ENCODE results near the gene RNF112. TPM values are rescaled to one million over a fixed set of nuclear protein-coding genes. Genes with fewer than 3 reads are reported as not detected.
"Not testable (repeated sequence)": the region's sequence is repeated elsewhere in the genome, so short reads cannot be mapped to it uniquely, and the experiment has no call there.

The RNF112 gene
- total RNA-seq, 4 donors from 2014 or later = 0.44 to 2.5 (median 1.8) TPM

GRCh38 chr17:19461116-19461515 is 50.1 kb downstream of the RNF112 start:
- H3K36me3 ChIP-seq = no peaks in the 10 kb centered on the region
- no peaks in the 10 kb centered on the region for H3K9me3 ChIP-seq
- TF ChIP-seq EP300 (IDR thresholded peaks at IDR 0.05) (no peak), POLR2A (IDR thresholded peaks at IDR 0.05) (no peak), CTCF (IDR thresholded peaks at IDR 0.05) (no peak)
- H3K27me3 ChIP-seq = no peaks in the 10 kb centered on the region
- DNase-seq (ENCODE audit: low spot score in 2 of 2) = no peak
- H3K27ac ChIP-seq = peak overlapping the region in 3 of 4 donors; percentile 31 to 93 (median 73)
- H3K4me1 ChIP-seq = peaks cover 0 to 61% (median 46%) of the 10 kb centered on the region in 4 donors
- H3K4me3 ChIP-seq = no peak overlapping the region

- 91 to 93% methylated on average over 4 of the region's 4 CpGs for WGBS, 2 donors
- no peak for DNase-seq (ENCODE audit: low spot score in 2 of 2)
- TF ChIP-seq EP300 (IDR thresholded peaks at IDR 0.05) = no peak
- TF ChIP-seq POLR2A (IDR thresholded peaks at IDR 0.05) = no peak
- no peak for TF ChIP-seq CTCF (IDR thresholded peaks at IDR 0.05)
Observed at GRCh38 chr17:19461681-19462080, 50.6 kb downstream of the RNF112 start.

GRCh38 chr17:19462456-19463035 is 51.5 kb downstream of the RNF112 start:
- not testable (repeated sequence) for DNase-seq (ENCODE audit: low spot score in 2 of 2)

More at GRCh38 chr17:19461681-19462080, 50.6 kb downstream of the RNF112 start:
- Histone ChIP-seq H3K27ac (peak overlapping the region in 3 of 4 donors; percentile 31 to 93 (median 73)), H3K4me1 (peaks cover 0 to 61% (median 45%) of the 10 kb centered on the region in 4 donors), H3K4me3 (no peak overlapping the region), H3K36me3 (no peaks in the 10 kb centered on the region), H3K27me3 (no peaks in the 10 kb centered on the region), H3K9me3 (no peaks in the 10 kb centered on the region)

GRCh38 chr17:19464031-19465026 is 53.3 kb downstream of the RNF112 start:
- TF ChIP-seq POLR2A (IDR thresholded peaks at IDR 0.05) (peak; percentile 3 to 10), CTCF (IDR thresholded peaks at IDR 0.05) (no peak), EP300 (IDR thresholded peaks at IDR 0.05) (peak; percentile 32 to 84)
- Histone ChIP-seq H3K27me3 (no peaks in the 10 kb centered on the region), H3K27ac (peak overlapping the region; percentile 50 to 93 (median 80)), H3K36me3 (no peaks in the 10 kb centered on the region), H3K9me3 (no peaks in the 10 kb centered on the region), H3K4me1 (peaks cover 0 to 61% (median 43%) of the 10 kb centered on the region in 4 donors), H3K4me3 (peak overlapping the region in 1 of 4 donors; percentile 27)
- WGBS, 2 donors = 30 to 34% methylated on average over 14 of the region's 14 CpGs
- DNase-seq (ENCODE audit: low spot score in 2 of 2) = peak in 1 of 2 donors; percentile 53

More at GRCh38 chr17:19462456-19463035, 51.5 kb downstream of the RNF112 start:
- Histone ChIP-seq H3K27ac (peak overlapping the region; percentile 50 to 93 (median 80)), H3K4me1 (peaks cover 0 to 61% (median 43%) of the 10 kb centered on the region in 4 donors)
- not testable (repeated sequence) for H3K4me3 ChIP-seq, H3K36me3 ChIP-seq, H3K27me3 ChIP-seq, H3K9me3 ChIP-seq
- 83% methylated on average over 7 of the region's 7 CpGs for WGBS, 2 donors

Small RNAs within 50 kb of the gene (small RNA-seq; reads per million reads assigned to genes)
- gene RF00537 = not detected

Other genes with a start within 250 kb of the RNF112 start
- gene EPN2, start 173.9 kb upstream of the RNF112 start, total RNA-seq = 100 to 1,000 TPM in 3 of 4 donors, 10 to 100 TPM in 1; 92.7 to 141 (median 119) TPM
- gene B9D1, start 48.5 kb upstream of the RNF112 start, total RNA-seq = 10 to 100 TPM; 21.6 to 65.4 (median 43.4) TPM
- 10 to 100 TPM; 29.5 to 62.4 (median 39.3) TPM for gene MAPK7, start 32.7 kb upstream of the RNF112 start, total RNA-seq
- 100 to 1,000 TPM in 1 of 4 donors, 10 to 100 TPM in 3; 30.6 to 131 (median 53.4) TPM for gene MFAP4, start 24.0 kb upstream of the RNF112 start, total RNA-seq
- 10 to 100 TPM; 11.1 to 31.4 (median 19.5) TPM for gene SLC47A1, start 122.6 kb downstream of the RNF112 start, total RNA-seq
- 100 to 1,000 TPM in 2 of 4 donors, 10 to 100 TPM in 2; 84.3 to 152 (median 105) TPM for gene ALDH3A2, start 237.5 kb downstream of the RNF112 start, total RNA-seq

Data from tibial nerve (tissue), 4 donors.